SKM-1 treated with dmso at 0.1 percent for 144 hours (cell line): ENCODE results near the gene EGF.

Experiments
- DNase-seq: peaks from one replicate; lab custom pipeline; 2025; ENCODE audit not compliant: unreplicated experiment; lab: John Stamatoyannopoulos, UW

The EGF gene

GRCh38 chr4:109990261-109991257 is 77.9 kb downstream of the EGF start:
- peak; percentile 91 for DNase-seq

DNA sequence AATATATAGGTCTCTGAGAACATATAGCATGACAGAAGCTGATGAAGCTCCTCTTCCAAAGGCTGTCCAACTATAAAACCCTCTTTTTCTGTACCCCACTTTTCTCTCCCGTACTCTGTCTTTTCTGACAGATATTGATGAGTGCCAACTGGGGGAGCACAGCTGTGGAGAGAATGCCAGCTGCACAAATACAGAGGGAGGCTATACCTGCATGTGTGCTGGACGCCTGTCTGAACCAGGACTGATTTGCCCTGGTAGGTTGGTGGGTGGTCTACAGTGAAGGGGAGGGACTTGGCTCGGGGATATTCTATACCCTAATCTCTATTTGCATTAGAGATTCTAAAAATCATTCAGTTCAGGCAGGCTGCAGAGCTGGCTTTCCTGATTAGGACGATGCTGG is 80.4 kb downstream of the EGF start:
- DNase-seq, result no peak

DNA sequence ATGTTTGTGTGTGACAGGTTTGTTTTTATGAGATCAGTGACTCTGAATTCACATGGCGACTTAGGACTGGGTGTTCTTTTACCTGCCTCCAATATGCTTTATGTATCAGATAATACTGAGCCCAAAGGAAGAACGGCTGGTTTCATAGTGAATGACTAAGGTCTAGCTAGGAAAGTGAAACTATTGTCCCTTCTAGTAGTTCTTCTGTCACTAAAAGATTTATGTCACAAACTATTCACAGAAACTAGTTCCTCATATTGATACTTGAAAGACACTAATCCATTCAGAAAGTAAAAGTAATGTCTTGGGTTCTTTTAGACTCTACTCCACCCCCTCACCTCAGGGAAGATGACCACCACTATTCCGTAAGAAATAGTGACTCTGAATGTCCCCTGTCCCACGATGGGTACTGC is 81.7 kb downstream of the EGF start:
- no peak for DNase-seq

DNA sequence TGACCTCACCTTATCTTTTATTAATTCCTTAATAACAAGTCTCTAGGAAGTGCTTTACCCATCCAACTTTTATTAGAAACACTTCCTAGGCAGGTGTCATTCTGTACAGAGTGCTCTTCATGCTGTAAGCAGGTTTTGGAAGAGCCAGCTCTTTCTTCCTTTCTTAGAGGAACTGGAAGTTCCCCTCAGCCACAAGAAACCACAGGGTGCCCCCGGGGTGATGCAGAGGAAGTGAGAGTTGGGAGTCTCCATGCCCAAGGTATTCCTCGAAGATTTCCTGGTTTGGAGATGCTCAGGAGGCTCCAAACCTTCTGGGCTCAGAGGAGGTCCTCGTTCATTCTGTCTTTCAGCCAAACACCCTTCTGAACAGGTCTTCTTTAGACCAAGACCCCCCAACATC is 83.8 kb downstream of the EGF start:
- peak; percentile 34 for DNase-seq

GRCh38 chr4:109998867-109999584 is 86.3 kb downstream of the EGF start:
- DNase-seq, result peak; percentile 53

DNA sequence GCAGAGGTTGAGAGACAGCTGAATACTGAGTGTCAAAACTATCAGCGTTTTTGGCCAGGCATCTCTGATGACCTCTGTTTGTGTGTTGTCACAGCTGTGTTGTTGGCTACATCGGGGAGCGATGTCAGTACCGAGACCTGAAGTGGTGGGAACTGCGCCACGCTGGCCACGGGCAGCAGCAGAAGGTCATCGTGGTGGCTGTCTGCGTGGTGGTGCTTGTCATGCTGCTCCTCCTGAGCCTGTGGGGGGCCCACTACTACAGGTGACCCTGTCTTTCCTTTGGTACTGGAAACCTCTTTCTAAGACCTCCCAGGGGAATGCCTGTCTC is 86.9 kb downstream of the EGF start:
- no peak for DNase-seq

DNA sequence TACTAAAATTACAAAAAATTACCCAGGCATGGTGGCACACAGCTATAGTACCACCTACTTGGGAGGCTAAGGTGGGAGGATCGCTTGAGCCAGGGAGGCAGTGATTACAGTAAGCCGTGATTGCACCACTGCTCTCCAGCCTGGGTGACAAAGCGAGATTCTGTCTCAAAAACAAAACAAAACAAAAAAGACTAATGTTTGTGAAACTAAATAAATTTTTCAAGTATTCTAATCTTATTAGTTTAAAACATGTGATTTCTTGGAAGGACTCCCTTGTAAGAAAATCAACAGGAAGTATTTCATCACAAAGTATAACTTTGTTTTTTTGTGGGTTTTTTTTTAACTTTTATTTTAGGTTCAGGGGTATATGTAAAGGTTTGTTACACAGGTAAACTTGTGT is 89.6 kb downstream of the EGF start:
- no peak for DNase-seq

DNA sequence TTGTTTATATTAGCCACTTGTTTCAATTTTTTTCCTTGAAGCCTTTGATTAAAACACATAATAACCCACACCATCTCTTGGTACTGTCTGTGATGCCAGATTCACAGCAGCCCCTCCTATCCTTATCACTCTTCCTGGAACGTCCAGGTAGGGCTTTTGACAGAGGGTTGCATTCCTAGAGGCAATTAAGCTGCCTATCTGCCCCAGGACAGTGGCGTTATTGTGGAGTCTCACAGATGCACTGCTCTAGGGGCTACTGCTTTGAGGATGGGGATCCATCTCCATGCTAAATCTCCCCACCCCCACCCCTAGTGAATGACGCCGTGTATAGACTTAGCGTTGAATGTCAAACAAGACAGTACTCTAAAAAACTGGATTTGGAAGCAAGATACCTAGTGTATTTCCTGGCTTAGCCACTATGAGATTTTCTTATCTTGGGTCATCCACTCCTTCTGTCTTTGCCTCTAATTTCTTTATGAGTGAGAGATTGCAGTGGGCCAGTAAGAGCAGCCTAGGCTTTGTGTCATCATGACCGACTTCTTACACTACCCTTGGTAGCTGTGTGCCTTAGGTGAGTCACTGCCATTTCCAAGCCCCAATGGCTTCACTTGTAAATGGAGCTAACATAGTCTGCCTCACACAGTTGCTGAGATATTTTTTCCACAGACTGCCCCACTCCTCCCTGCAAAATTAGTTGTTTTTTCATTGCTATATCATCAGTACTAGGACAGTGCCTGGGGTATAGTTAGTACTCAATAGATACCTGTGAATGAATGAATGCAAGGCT is 90.9 kb downstream of the EGF start:
- DNase-seq, result no peak

DNA sequence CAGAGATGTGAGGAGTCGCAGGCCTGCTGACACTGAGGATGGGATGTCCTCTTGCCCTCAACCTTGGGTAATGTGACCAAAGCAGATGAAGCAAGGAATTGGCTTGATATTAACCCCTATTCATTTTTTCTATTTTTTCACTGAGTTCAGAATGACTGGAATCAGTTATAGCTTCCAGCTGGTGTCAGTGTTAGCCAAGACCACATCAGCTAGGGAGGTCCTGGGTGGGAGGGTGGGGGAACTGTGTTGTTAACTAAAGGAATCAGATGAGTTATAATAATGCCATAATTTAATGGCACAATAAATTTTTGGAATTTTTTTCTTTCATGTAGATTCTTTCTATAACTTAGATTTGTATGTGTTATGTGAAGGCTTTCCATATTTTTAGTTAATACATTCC is 91.9 kb downstream of the EGF start:
- DNase-seq, result no peak

GRCh38 chr4:110005461-110006056 is 92.9 kb downstream of the EGF start:
- DNase-seq, result peak; percentile 38

- DNase-seq, result no peak
Observed at GRCh38 chr4:110007217-110007616, 94.5 kb downstream of the EGF start.

- no peak for DNase-seq
Observed at GRCh38 chr4:110008540-110008939, 95.9 kb downstream of the EGF start.

DNA sequence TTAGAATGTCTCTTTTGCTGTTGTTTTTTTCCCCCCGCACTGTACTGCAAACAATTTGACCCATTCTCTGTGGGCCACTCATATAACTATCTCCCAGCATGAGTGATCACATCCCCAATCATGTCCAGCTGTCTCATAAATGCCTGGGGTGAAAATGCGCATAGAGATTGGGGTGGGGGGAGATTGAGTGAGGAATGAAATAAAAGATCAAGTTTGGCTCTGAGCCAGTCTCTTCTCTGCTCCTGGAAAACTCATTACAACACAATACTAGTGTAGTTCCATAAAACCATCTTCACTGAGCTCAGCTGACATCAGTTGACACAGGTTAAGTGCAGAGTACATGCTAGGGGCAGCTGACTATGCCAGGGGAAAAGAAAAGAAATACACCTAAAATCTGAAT is 96.9 kb downstream of the EGF start:
- no peak for DNase-seq

DNA sequence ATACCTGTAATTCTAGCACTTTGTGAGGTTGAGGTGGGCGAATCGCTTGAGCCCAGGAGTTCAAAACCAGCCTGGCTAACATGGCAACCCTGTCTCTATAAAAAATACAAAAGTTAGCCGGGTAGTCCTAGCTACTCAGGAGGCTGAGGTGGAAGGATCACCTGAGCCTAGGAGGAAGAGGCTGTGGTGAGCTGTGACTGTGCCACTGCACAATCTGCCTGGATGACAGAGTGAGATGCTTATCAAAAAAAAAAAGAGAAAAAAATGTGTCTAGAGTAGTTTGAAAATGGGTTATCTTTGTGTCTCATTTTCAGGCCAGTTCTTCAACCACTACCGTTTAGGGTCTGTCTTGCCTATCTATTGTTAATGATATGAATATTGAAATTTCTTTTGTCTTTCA is 98.1 kb downstream of the EGF start:
- DNase-seq, result no peak

- DNase-seq, result no peak
Observed at GRCh38 chr4:110012917-110013316, 100.2 kb downstream of the EGF start.

DNA sequence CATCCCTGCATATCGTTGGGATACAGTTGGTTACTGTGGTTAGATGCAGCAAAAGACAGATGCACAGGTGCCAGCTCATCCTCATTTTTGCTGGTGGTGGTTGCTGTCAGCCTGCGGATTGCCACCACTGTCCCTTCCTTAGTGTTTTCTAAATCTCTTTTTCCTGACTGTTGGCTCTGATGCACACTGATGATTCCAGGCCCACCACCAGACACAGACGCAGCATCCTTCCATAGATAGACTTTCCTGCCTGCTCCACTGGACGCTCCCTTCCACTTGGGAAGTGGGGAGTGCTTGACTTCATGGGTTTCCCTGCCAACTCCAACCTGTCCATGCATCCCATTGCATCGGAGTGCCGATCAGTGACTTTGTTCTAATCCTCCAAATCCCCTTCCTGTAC is 101.5 kb downstream of the EGF start:
- no peak for DNase-seq

- DNase-seq, result no peak
Observed at GRCh38 chr4:110019153-110019552, 106.5 kb downstream of the EGF start.

DNA sequence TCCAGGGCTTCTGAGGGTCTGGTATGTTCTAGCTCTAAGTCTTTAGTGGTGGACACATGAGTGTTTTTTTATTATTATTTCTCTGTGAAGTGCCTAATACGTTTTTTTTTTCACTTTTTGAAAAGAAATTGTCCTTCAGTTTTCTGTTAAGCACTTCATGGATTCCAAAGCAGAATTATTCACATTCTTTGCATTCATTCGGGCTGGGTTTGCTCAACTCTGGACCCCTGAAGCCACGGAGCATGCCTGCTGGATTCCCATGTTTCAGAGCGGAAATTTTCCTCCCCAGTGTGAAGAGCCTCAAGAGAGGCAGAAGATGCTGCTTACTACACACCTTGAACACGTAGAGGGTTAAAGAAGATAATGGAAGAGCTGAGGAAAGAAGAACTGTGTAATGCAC is 107.5 kb downstream of the EGF start:
- no peak for DNase-seq

- DNase-seq, result no peak
Observed at GRCh38 chr4:110020646-110021443, 108.2 kb downstream of the EGF start.

DNA sequence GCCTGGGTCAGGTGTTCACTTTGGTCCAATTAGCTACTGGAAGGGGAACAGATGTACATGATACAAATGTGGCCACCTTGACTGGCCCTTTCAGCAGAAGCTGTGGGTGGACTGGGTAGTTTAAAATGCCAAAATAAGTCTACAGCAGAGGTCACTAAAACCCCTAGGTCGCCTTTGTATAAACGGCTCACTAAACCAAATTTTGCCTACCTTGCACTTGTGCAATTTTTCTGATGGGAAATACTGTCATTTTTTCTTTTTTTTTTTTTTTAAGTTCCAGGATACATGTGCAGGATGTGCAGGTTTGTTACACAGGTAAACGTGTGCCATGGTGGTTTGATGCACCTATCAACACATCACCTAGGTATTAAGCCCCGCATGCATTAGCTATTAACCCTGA is 109.8 kb downstream of the EGF start:
- no peak for DNase-seq
